GM21723 (cell line): ENCODE data around the gene CDC42EP1.
"Not testable (repeated sequence)": the region's sequence is repeated elsewhere in the genome, so short reads cannot be mapped to it uniquely, and the experiment has no call there.

Source experiments
- ATAC-seq: cut with Tn5 transposase; IDR thresholded peaks from one replicate; pipeline ENCODE4 v1.9.1; 2021; ENCODE audit warnings: mild to moderate bottlenecking, moderate library complexity; ENCODE audit not compliant: unreplicated experiment

Gene CDC42EP1, protein sequence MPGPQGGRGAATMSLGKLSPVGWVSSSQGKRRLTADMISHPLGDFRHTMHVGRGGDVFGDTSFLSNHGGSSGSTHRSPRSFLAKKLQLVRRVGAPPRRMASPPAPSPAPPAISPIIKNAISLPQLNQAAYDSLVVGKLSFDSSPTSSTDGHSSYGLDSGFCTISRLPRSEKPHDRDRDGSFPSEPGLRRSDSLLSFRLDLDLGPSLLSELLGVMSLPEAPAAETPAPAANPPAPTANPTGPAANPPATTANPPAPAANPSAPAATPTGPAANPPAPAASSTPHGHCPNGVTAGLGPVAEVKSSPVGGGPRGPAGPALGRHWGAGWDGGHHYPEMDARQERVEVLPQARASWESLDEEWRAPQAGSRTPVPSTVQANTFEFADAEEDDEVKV

DNA sequence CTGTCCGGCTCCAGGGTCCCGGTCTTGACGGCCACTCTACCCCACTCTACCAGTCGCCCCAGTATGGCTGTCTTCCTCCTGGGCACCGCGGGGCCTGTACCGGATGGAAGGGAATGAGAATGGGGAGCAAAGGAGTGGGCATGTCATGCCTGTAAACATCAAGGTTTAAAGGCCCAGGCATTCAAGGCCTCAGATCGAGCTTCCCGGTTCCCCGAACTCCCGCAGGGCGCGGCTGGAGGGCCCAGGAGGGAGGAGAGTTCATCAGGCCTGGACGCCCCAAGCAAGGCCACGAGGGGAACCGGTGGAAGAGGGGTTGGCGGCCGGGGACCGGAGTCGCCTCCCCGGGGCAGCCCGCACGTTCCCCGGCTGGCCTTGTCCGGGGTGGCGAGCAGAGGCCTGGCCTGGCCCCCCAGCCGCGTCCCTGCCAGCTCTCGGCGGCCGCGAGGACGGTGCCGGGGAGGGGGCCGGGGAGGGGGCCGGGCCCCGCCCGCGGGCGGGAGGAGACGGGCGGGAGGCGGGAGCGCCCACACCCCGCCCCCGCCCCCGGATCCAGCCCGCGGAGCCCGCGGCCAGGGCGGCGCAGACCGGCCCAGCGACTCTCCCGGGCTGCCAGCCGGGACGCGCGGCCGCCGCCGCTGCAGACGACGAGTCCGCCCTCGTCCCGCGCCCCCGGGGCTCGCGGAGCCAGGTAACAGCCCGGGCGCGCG lies at the start of gene CDC42EP1:
TSS of gene CDC42EP1 (plus strand) at position 580 of the 707 bp plus-strand sequence. CDS start 5,870 bp downstream, outside the sequence.
- no peak for ATAC-seq

DNA sequence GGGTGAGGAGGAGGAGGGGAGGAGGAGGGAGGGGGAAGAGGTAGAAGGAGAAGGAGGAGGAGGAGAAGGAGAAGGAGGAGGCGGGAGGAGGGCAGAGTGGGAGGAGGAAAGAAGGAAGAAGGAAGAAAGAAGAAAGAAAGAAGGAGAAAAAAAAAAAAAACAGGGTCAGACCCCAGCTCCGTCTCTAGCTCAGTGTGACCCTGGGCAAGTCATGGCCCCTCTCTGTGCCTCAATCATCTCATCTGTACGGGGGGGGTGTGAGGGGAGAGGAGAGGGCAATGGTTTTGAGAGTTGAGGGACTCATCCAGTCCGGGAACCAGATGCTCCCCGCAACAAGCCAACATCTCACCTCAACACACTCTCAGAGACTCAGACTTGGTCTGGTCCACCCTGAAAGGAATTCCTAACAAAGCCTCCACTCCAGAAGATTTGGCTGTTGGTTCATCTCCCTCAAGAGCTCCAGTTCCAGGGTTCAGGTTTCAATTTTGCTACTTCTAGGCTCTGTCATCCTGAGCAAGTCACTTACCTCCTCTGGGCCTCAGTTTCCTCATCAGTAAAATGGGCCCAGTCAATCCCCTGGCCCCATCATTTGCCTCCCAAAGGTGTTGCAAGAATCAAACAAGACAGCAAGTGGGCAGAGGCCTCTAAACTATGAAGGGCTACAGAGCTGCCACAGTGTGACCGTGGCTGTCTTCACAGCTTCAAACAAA lies 48.7 kb upstream of the CDC42EP1 start:
- ATAC-seq: no peak

DNA sequence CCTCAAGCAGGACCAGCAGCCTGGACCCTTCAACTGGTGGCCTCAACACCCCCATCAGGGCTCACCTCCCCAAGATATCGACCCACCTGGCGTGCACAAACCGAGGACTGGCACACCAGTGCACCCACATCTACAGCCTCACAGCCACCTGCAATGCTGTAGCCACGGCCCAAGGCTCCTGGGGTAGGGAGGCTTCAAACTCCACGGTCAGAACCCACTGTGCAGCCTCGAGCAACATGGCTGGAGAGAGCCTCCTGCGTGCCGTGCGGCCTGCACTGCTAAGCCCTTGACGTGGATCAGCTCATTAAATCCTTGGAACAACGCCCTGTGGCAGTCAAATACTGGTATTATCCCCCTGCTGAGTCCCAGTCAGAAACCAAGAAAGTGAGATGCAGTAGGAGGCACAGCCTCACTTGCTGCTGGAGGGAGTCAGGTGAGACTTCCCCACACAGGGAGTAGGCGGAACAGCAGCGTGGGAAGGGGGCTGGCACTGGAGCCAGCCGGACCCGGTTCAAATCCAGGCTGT lies 45.7 kb upstream of the CDC42EP1 start:
- ATAC-seq: no peak

DNA sequence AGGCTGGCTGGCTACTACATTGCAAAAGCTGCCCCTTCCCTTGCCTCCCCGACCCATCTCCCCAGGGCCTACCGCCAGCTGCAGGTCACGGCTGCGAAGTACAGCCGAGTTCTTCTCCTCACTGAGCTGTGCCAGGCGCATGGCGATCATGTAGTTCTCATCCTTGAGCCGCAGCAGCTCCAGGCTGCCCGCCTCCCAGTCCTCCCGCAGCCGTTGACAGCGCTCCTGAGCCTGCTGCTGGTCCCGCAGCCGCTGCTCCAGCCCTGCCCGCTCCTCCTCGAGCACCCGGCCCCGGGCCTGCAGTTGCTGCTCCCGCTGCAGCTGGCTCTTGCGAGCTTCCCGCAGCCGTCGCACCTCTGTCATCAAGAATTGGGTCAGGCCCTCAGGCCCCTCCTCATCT lies 44.4 kb upstream of the CDC42EP1 start:
- no peak for ATAC-seq

DNA sequence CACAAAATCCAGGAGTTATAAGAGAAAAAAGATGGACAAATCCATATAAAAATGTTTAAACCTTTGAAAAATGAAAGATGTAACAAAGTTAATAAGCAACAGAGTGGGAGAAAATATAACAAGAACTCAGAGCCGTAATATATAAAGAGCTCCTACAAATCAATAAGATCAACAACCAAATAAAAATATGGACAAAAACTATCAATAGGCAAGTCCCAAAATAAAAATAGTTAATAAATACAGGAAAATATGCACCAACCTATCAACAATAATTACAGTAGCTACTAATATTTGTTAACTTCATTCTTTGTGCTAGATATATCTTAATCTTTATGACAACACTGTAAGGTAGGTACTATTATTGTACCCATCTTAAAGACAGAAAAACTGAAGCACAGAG lies 43.8 kb upstream of the CDC42EP1 start:
- ATAC-seq: no peak

DNA sequence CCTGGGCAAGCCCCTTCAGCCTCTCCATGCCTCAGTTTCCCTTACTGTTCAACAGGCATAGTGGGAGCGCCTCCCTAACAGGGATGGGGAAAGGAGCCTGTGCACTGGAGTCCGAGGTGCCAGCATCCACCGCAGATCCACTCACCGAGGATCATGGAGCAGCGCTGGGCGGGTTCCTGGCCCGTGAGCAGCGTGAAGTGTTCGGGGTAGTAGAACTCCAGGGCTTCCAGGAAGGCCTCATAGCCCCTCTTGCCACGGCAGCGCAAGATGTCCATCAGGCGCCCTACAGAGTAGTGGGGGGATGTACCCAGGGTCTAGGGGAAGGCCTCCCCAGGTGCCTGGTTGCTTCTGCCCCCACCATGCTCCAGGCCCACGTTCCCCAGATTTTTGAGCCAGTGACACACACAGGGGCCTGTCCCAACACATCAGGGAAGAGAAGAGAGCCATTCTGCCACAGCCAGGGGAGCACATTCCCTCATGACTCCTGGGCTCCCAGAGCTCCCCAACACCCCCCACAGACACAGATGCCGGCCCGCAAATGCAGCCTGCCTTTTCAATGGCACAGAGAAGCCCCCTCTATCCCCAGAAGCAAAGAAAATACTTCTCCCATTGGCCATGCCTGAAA lies 42.3 kb upstream of the CDC42EP1 start:
- no peak for ATAC-seq

DNA sequence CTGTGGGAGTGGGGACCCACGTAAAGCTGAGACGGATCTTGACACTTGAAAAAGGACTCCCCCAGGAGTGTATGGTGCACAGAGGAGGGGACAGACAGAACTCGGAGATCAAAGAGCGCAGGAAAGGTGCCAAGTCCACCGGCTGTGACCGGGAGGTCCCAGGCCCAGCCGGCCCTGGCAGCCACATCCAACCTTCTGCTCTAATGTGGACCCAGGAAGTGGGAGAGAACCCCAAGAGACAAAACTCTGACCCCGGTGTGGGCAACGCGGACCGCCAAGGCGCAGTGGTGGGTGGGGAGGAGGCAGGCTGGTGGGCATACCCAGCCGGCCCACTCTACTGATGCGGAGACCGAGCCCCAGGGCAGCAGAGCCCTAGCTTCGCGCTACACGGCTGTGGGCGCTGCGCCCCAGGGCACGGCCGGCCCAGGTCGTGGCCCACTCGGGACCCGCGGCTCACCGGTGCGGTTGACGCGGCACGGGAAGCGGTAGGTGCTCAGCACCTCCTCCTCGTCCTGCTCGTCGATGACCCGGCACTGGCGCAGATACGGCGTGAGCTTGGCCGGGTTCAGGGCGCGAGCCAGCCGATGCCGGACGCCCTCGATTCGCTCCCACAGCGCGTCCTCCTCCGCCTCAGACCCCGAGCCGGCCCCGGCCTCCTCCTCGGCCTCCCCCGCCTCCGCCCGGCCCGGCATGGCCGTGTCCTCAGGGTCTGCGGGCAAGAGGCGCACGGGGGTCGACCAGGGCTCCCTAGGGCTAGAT lies 41.6 kb upstream of the CDC42EP1 start:
- ATAC-seq: no peak

DNA sequence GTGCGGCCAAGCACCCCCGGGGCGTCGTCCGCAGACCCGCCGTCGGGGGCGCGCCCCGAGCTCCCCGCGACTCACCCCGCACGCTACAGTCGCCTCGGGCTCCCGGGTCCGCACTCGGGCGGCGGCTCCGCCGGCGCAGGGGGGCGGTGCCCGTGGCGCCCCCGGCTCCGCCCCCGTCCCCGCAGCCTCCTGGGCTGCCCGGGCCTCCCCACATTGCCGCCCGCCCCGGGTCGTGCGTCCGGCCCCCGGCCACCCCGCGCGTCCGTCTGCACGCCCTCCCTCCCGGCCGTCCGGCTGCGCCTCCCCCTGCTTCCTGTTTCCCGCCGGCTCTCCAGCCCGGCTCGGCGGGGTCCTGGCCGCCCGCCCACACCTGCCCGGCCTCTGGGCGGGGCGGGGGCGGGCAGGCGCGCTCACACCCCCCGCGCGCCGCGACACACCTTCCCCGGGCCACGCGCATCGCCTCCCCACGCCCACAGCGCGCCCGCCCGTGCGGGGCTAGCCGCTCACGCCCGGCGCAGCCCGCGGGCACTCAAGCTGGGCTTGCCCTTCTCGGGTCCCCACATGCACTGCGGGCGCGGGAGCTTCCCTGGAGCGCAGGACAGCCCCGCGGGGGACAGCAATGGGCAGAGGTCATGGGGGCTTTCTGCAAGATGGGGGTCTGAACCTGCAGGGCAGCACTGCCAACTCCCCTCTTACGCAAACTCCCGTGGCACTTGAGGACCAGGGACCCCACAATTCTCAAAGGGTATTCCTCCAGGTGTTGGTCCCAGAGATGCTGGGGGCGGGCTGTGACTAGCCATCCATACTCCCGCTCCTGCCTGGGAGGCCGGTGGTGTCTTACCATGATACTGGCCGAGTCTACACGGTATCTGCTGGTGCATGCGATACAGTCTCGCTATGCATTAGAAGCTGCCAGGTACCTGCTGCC lies 40.7 kb upstream of the CDC42EP1 start, which contains the start of gene CARD10:
TSS of gene CARD10 (minus strand) at position 148 of the 928 bp plus-strand sequence. CDS start 215 bp downstream, outside the sequence.
- no peak for ATAC-seq

DNA sequence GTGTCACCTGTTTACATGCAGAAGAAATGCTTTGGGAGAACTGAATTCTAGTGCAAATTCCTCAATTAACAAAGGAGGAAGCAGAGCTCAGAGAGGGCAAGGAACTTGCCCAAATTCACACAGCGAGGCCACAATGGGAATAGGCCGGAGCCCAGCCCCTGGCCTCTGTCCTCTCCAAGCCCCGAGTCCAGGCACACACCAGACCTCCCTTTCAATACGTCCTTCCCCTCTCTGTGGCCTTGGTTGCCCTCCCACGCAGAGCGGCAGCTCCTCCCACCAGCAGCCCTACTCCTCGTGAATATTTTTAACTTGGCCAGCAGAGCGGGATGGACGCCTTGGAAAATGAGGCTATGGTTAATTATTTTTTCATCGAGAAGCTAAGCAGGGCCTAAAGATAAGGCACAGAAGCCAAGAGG lies 39.5 kb upstream of the CDC42EP1 start:
- ATAC-seq: no peak

DNA sequence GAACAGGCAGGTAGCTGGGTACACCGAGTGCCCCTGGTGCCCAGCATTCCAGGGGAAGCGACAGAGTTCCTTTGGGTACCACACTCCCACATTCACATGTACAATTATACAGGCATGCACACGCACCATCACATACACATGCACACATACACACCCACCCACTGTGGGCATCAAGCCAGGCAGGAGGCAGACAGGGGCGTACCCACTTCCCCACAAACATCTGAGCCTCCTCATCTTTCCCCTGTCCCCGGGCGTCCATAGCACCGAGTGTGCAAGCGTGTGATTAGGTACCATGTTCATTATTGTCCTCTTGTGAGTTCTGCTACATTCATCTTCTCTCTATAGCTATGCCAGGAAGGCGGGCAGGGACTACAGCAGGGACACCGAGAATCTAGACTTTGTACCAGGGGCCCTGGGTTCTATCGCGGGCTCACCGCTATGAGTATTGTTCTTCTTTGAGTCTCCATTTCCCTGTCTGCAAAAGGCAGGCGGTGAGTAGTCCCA lies 39.0 kb upstream of the CDC42EP1 start:
- no peak for ATAC-seq

DNA sequence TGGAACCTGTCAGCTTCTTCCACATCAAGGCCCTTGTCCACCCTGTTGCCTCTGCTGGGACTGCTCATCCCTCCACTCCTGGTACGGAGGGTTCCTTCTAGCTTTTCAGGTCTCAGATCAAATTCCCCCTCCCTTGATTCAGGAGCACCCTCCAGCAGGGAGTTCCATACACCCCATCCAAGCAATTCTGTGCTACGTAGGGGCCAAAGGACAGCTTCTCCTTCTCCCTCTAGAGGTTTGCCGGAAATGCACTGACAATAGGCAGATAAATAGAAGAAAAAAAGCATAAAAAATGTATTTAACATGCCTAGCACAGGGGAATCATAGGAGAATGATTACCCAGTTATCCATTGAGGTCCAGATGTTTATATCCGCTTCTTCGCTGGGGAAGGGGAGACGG lies 37.8 kb upstream of the CDC42EP1 start:
- no peak for ATAC-seq

DNA sequence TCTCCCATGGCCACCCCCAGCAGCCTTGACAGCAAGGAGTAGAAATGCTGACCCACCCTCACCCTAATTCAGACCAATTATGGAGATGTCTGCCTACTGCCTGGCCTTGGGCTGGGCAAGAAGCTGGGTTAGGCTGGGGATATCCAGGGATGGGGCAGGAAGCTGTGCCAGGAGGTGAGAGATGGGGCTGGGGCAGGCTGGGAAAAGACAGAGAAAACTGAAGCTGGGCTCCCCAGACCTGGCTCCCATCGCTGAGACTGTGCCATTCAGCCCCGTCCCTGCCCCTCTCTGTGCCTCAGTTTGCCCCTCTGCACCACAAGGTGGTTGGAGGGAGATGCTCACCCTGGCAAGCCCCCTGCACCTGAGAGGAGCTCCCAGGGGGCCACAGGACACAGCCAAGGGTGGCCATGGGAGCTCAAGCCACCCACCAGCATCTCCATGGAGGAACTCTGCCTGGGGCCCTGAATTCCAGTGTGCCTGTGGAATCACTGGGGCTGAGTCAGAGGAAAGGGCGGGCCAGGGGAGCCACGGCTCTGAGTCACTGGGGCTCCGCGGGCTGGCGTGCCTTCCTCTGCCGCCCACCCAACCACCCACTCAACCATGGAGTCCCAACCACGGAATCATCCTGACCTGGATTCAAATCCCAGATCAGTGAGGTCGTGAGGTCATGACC lies 35.1 kb upstream of the CDC42EP1 start:
- no peak for ATAC-seq

DNA sequence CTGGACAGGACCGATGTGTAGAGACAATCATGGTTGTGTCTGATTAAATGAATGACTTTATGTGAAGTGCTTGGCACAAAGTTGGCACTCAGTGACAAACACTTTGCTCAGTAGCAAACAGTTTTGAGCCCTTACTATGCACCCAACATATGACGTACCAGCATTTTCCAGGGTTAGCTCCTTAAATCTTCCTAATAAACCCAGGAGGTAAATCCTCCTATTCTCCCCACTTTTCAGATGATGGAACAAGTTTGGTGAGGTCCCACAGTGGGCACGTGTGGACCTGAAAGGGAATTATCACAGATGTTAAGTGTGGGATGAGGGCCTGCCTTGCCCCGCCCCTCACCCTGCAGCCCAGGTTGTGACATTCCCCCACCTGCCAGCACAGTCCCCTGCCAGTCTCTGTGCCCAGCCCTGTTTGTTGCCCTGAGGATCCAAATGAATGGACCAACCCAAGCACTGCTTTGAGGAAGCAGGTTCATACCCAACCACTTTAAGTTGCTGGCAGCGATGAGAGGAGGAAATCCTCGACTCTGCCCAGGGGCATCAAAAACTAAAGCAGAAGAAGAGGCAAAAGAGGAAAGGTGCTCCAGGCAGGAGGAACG lies 34.4 kb upstream of the CDC42EP1 start:
- no peak for ATAC-seq

DNA sequence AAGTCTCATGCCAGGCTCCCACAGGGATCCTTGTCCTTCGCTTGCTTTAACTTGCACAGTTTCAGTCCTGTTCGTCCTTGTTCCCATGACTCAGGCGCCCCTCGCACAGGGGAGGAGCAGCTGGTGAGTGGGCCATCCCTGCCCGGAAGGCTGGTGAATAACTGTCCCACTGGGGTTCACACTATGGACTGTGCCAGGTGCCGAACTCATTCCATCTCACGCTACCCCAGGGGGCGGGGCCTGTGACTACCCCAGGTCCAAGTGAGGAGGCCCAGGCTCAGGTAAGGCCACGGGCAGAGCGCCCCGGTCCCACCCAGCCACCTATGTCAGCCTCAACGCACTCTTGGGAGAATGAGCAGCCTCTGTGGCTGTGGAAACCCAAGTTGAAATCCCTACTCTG lies 33.9 kb upstream of the CDC42EP1 start:
- no peak for ATAC-seq

DNA sequence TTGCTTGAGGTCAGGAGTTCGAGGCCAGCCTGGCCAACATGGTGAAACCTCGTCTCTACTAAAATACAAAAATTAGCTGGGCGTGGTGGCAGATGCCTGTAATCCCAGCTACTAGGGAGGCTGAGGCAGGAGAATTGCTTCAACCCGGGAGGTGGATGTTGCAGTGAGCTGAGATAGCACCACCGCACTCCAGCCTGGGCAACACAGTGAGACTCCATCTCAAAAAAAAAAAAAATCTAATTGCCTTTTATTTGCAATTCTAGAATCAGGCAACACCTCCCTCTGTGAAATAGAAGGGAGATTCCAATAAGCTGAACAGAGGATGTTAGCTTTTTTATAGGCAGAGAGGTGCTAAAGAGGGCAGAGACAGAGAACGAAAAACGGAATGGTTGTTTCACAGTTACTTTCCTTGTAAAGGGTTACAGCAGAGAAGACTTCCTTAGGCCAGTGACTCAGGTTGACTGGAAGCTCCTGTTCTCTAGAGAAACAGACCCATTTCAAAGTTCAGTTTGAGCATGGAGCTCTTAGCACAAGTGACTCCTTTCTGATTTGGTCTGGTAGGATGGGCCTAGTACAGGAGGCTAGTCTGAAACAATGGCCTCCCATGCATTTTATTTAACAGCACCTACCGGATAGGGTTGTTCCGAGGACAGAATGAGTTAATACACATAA lies 33.1 kb upstream of the CDC42EP1 start:
- not testable (repeated sequence) for ATAC-seq

DNA sequence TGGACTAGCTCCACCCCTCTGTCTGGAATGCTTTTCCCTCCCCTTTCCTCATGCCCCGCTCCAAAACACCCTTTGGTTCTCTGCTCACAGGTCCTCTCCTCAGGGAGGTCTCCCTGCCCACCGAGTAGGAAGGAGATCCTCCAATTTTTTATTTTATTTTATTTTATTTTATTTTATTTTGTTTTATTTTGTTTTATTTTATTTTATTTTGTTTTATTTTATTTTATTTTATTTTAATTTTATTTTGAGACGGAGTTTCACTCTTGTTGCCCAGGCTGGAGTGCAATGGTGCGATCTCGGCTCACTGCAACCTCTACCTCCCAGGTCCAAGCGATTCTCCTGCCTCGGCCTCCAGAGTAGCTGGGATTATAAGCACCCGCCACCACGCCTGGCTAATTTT lies 32.3 kb upstream of the CDC42EP1 start:
- not testable (repeated sequence) for ATAC-seq

DNA sequence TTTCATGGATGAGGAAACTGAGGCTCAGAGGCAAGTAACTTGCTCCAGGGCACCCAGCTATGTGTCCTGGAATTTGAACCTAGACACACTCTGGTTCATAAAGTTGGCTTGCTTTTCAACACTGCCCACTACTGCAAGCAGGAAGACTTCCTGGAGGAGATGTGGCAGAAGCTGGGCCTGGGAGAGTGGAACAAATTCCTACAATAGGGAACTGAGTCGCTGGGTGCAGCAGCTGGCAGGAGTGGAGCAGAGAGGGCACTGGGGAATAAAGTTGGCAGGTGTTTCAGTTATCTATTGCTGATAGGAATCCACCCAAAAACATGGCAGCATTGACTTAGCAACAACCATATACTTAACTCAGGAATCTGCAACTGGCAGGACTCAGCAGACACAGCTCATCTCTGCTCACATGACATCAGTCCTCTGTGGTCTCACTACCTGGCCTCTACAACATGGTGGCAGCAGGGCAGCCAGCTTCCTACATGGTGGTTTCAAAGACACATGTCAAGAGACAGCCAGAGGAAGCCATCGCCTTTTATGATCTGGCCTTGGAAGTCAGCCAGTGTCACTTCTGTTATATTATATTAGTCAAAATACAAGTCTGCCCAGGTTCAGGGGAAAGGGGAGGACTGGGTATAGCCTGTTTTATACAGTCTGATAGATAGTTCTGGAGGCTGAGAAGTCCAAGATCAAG lies 30.5 kb upstream of the CDC42EP1 start:
- ATAC-seq: no peak
